HG03439 (cell line): Measurements from ENCODE around the gene HEXD.

Source experiments
- ATAC-seq: cut with Tn5 transposase; IDR thresholded peaks from one replicate; pipeline ENCODE4 v1.9.1; 2021; ENCODE audit warnings: mild to moderate bottlenecking, moderate library complexity; ENCODE audit not compliant: unreplicated experiment

The HEXD gene

DNA sequence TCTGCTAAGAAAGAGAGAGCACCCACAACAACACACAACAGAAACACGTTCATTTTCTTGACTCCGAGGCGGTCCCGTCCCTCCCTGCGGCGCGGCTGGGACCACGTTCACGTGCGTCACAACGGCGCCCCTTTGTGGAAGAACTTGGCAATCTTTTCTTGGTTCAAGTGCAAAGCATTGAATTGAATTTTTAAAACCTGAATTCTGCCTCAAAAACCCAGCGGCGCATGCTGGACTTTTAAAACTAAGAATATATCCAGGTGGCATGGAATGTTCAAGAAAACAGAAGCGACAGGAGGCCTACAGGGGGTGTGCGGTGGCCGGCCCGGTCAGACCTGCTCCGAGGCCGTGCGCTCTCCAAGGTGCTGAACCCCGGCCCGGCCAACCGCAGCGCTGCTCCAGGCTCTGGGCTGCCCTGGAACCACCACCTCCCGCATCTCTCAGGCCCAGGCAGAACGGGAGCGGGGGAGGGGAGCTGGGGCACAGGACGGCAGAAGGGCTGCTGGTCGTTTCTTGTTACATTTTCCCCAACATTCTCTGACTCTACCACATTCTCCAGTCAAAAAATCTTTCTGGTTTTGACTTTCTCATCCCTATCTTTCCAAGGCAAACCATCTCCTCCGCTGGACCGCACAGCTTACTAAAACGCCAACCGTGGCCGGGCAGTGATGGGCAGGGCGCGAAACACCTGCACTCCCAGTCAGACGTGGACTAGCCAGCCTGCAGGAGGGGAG is 3.4 kb upstream of the HEXD start:
- ATAC-seq, result no peak

DNA sequence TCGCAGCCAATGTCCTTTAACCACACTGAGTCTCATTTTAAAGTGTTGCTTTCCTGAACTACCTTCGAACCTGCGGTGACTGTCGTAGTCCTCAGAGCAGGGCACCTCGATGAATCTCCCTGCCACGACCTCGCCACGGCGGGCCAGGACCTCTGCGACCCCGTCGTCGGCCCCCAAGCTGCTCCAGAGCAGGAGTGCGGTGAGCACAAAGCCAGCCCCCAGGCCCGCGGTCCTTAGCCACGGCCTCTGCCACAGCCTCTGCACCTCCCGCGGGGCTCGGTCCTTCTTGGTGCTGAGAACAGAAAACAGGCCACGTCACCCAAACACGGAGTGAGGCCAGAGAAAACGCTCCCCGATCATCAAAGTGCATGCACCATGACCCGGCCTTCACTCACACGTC is 2.8 kb upstream of the HEXD start:
- no peak for ATAC-seq

DNA sequence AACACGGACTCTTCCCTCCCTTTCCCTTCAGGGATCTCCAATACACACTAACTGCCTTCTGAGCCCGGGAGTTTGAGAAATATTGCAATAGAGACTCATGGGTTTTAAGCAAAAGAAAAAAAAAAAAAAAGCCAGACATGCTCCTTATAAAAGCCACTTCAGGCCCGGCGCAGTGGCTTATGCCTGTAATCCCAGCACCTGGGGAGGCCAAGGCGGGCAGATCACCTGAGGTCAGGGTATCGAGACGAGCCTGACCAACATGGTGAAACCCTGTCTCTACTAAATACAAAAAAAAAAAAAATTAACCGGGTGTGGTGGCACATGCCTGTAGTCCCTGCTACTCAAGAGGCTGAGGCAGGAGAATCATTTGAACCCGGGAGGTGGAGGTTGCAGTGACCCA is 2.4 kb upstream of the HEXD start:
- no peak for ATAC-seq

DNA sequence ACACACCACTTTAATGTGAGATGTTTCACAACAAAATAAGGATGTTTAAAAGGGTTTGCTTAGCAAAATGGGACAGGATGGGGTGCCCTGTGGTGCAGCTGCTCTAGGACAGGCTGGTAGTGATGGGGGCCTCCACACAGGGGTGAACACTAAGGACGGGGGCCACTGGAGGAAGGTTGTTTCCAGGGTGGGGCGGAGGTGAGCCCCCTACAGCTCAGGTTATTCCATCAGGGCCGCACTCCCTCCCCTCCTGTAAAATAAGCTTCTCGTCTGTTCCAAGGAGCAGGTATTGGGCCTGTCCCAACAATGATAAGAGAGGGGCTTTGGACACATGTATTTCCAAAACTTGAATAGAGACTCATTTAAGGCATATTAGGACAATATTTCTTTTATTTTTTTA is 1.9 kb upstream of the HEXD start:
- ATAC-seq, result no peak

DNA sequence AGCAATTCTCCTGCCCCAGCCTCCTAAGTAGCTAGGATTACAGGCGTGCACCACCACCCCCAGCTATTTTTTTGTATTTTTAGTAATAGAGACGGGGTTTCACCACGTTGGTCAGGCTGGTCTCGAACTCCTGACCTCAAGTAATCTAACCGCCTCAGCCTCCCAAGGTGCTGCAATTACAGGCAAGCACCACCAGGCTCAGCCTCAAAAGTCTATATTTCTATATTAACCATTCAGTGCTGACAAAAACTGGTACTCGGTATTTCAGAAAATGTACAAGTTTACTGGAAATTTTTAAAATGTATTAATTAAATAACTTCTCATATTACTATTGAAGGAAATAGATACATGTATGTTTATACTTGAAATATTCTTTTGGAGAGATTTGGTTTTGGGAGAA is 1.4 kb upstream of the HEXD start:
- no peak for ATAC-seq

DNA sequence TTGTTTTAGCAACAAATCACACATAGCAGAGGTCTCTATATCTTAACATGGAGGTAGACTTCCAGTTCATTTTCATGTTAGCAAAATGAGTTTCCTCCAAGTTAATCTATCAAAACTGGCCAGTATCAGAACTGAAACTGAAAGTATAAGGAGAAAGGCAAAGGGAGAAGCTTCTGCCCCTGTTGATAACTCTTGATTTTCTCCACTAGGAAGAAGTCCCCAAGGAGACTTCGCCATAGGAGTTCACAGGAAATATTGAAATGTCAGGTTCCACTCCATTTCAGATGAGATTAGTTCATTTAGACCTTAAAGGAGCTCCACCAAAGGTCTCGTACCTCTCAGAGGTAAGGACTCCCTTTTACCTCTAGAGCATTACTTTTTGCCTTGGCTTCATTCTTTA is 1.4 kb downstream of the HEXD start:
- no peak for ATAC-seq

DNA sequence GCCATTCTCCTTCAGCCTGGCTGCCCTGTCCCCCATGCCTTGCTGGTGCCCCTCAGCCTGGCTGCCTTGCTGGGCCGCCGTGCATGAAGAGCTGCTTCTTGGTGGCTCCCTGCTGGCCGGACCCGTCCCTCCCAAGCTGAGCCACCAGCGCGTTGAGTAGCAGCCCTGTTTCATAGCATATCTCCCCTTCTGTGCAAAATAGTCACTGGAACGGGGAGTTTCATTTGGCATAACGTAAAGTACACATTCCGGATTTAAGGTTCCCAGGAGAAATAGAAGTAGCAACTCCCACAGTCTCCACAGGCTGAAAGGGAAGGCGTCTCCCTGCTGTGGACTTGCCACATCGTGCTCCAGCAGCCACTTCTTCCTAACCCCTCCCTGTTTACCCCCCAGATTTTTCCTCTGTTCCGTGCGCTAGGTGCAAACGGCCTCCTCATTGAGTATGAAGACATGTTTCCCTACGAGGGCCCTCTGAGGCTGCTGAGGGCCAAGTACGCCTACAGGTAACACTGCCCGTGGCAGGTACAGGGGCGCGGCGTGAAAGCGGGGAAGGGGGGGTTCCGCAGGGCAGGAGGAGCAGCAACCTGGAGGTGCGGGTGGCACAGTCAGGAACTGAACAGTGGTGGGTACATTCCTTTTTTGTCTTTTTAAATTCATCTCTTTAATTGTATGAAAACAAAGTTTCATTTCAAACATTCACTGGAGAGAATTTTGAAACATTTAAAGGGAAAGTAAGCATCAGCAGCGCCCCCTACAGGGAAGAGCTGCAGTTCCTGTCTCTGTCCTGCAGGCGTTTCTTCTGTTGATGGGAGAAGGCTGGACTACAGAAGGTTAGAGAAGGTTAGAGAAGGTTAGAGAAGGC is 6.1 kb downstream of the HEXD start:
- ATAC-seq, result no peak

DNA sequence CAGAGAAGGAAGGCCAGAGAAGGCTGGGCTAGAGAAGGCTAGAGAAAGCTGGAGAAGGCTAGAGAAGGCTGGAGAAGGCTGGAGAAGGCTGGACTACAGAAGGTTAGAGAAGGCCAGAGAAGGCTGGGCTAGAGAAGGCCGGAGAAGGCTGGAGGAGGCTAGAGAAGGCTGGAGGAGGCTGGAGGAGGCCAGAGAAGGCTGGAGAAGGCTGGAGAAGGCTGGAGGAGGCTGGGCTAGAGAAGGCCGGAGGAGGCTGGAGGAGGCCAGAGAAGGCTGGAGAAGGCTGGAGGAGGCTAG is 6.7 kb downstream of the HEXD start:
- no peak for ATAC-seq

DNA sequence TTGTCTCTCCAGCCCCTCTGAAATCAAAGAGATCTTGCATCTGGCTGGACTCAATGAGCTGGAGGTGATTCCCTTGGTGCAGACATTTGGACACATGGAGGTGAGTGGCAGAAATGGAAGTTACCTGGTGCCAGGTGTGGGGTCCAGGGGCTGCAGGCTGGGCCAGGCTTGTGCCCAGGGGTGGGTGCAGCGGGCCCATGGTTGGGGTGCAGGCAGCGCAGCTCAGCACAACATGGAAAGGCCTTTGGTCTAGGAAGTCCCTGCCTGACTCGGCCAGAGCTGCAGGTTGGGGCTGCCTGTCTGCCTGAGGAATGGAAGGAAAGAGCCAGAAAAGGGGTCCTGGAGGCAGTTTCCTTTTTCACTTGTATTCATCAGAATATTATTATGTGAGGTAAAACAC is 10.4 kb downstream of the HEXD start:
- no peak for ATAC-seq

DNA sequence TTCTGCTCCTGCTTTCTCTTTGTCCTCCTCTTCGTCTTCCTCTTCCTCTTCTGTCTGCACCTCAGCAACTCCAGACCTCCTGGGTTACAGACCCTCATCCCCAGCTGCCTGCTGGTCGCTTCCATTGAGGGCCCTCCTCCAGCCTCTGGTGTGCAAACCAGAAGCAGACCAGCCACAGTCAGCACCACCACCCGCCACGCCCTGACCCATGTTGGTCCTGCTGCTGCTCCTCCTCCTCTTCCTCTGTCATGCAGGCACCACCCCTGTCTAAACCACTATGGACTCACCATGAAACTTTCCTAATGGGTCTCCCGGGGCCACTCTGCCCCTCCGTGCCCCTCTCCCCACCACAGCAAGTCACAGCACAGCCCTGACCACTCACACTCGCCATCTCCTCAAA is 11.7 kb downstream of the HEXD start:
- ATAC-seq, result peak; percentile 45

DNA sequence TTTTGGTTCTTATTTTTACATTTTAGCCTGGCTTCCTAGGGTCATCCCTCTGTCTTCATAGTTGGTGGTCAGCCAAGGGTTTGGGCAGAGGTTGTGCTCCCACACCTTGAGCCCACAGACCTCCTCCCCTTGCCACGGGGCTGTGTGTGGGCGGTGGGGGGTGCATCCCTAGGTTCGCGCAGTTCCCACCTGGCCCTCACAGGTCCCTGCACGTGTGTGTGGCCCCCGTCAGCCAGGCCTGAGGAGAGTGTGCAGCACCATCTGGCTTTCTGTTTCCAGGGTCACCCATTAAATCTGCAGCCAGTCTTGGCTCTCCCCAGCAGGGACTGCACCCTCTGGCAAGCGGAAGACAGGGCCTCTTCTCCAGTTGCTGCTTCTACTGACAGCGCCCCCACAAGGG is 13.9 kb downstream of the HEXD start:
- no peak for ATAC-seq

DNA sequence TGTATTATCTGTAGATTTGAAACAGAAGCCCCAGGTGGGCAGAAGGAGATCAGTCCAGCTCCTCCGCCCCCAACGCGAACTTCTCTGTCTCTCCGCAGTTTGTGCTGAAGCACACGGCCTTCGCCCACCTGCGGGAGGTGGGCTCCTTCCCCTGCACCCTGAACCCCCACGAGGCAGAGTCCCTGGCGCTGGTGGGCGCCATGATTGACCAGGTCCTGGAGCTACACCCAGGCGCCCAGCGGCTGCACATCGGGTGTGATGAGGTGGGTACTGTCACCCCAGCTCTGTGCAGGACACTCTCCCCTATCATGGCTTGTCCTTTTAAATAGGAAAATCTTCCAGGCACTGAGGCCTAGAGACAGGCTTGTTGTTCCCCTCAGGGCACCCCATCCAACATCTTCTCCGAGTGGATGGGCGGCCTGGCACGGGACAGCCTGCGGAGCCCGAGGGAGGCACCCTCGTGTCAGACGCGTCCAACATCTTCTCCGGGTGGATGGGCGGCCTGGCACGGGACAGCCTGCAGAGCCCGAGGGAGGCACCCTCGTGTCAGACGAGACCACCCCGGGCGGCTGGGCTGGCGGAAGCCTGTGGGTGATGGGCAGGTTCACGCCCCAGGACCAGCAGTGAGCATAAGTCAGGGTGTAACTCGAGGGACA is 15.5 kb downstream of the HEXD start:
- ATAC-seq, result no peak

DNA sequence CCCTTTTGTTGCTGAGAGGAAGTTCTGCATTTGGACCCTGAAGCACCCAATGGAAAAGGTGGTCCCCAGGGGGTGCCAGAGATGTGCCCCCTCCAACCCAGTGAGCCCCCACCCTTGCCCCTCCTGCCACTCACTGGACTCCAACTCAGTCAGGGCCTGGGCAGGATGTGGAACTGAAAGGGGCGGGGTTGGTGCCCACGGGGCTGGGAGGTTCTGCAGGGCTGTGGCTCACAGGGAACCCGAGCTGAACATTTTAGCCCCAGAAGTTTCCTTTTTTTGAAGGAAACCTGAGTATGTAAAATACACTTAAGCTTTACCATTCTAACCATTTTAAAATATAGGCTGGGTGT is 16.0 kb downstream of the HEXD start:
- ATAC-seq, result no peak

DNA sequence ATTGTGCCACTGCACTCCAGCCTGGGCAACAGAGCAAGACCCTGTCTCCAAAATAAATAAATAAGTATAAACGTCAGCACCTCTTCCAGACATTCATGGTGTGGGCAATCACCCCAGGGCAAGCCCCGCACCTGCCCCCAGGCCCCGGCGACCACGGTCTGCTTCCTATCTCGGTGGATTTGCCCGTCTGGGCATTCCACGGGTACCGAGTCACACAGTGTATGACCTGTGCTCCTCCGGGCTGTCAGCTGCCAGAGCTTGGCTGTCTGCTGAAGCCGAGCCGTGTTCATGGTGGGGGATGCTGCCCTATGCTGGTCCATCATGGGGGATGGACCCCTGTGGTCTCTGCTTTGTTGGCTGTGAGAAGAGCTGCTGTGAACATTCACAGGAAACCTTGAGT is 17.0 kb downstream of the HEXD start:
- ATAC-seq, result no peak

DNA sequence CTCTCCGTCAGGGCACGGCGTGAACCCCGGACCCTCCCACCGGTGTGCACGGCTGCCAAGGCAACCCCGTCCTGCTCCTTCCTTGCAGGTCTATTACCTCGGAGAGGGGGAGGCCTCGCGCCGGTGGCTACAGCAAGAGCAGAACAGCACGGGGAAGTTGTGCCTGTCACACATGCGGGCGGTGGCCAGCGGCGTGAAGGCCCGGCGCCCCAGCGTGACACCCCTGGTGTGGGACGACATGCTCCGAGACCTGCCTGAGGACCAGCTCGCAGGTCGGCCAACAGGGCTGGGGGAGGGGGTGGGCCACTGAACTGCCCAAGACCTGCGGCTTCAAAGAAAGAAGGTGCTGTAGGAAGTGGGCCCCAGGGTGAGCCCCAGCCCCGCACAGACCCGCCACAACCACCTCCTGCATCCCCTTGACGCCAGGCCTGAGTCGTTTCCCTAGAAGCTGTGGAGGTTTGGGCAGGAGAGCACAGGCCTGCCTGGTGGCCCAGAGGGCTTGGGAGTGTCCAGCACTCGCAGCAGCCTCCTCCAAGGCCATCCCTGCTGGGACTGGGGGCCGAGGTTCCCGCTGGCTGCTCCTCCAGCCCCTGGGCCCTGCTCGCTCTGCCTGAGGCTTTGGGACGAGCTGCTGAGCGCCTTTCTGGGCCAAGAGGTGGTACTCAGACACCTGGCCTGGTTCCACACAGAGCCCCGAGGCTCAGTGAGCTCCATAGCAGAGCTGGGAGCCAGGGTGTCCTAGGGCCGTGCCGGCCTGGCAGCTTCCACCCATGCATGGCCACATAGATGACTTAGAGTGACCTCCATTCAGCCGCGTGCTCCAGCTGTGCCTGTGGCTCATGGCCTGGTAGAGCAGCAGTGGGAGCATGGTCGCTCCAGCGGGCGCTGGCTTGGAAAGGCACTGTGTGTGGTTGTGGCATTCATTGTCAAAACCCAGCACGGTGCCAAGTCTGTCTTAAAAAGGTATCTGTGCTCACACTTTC is 17.7 kb downstream of the HEXD start:
- no peak for ATAC-seq

DNA sequence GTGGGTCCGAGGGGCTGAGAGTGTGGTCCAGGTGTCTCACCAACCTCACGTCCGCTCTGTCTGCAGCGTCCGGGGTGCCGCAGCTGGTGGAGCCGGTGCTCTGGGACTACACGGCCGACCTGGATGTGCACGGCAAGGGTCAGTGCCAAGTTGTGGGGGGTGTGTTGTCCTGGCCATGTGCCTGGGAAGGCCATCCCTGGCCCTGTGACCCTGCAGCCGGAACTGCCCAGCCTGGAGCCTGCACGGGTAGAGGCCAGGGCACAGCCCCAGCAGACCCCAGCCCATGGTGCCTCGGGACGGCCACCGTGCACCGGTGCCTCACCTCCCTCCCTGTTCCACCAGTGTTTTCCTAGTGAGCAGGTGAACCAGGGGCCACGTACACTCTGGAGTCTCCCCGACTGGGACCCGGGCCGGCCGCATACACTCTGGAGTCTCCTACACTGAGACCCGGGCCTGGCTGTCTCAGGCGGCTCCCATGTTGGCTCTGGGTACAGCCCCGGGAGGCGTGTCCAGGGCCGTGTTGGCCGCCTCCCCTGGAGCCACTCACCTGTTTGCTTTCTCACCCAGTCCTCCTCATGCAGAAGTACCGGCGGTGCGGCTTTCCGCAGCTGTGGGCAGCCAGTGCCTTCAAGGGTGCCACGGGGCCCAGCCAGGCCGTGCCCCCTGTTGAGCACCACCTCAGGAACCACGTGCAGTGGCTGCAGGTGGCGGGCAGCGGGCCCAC is 18.6 kb downstream of the HEXD start:
- ATAC-seq, result no peak

DNA sequence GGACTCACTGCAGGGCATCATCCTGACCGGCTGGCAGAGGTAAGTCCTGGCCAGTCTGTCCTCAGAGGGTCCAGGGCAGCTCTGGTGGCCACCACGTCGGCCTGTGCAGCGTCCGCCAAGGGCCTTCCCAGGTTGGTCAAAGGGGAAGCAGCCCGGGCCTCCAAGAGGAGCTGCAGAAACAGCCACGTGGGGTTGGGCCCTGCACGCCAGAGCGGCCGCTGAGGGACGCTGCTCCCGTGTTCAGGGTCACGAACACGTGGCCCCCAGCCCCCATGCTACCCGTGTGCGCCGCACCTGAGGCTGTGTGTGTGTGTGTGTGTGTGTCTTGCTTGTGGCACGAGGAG is 19.1 kb downstream of the HEXD start:
- ATAC-seq, result no peak

DNA sequence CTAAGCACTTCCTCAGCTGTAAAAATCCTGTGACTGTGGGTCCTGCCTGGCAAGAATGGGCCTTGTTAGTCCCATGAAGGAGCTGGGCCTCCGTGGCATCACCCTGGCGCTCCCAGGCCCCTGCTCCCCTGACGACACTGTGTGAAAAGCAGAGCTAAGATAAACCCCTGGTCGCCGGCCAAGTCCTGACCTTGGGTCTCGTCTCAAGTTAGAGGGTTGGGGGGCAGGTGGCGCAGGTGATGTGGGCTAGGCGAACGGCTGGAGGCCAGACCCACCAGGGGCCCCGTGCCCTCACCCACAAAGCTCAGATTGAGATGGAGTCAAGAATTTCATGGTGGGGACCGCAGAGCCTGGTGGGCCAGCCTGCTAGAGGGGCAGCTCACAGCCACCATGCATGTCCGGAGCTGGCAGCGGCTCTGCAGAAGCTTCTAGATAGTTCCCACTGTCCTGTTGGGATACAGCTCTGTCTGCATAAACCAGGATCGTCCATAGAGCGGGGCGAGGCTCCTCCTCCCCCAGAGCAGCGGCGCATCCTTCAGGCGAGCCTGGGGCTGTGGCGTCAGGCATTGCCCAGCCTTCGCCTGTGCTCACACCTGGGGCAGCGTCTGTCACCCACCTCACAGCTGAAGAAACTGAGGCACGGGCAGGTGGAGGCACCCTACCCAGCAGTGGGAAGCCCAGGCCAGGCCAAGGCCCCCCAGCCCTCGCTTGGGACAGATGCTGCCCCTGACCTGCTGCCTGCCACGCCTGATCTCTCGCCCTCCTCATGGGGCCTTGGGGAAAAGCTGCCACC is 20.4 kb downstream of the HEXD start:
- ATAC-seq, result no peak

DNA sequence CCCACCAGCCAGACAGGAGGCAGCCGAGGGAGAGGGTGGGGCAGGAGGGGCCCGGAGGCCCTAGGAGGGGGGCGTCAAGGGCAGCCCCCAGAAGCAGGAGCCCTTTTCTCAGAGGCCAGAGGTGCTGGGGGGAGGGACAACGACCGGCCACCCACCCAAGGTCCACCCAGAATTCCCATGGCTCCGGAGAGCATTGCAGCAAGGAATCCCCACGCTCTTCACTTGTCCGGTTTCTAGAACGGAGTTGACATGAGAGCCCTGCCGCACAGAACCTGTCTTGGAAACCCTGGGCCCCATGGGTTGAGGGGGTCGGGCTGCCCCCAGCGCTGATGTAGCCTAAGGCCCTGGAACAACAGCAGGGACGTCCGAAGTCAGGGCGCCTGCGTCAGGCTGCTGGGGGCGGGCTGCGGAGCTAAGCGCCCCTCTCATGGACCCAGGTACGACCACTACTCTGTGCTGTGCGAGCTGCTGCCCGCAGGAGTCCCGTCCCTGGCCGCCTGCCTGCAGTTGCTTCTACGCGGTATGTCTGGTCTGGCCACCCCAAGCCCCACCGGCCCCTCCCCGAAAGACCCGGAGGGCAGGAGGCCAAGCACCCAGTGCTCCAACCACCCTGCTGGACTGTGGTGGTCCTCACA is 21.2 kb downstream of the HEXD start:
- ATAC-seq, result no peak
